Measurements from ENCODE around the gene RIC8B.

DNA sequence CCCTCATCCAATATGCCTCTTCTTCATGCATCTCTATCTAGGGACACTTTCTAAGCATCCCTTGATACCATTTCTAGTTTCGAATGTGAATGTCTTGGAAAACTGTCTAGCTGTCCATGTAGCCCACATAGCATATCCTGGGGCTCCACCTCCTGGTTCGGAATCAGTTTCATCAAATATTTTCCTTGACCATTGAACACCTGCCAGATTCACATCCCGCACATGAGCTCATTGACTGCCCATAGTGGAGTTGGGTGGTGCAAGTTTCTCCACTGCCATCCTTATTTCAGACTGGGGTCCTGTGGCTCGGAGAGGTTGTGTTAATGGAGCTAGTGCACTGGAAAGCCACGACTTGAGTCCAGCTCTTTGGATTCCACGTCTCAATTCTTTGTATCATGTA, 122.6 kb downstream of the RIC8B start:
- TF ChIP-seq CTCF (IDR thresholded peaks at IDR 0.05) (peak; percentile 30; the same call in 1 of the 3 replicates), HOXB5 (CRISPR knock-in tag; IDR thresholded peaks at IDR 0.05) (no peak), CEBPB (IDR thresholded peaks at IDR 0.05) (no peak), CBX2 (IDR thresholded peaks at IDR 0.05; ENCODE audit: borderline replicate concordance, low read depth) (no peak), RNF2 (IDR thresholded peaks at IDR 0.05; ENCODE audit: borderline replicate concordance, low read depth) (no peak)
- TF ChIP-seq, protein P1, sequence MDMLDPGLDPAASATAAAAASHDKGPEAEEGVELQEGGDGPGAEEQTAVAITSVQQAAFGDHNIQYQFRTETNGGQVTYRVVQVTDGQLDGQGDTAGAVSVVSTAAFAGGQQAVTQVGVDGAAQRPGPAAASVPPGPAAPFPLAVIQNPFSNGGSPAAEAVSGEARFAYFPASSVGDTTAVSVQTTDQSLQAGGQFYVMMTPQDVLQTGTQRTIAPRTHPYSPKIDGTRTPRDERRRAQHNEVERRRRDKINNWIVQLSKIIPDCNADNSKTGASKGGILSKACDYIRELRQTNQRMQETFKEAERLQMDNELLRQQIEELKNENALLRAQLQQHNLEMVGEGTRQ (IDR thresholded peaks at IDR 0.05) = no peak
